ENCODE data around the gene CATSPERB. TPM values are rescaled to one million over a fixed set of nuclear protein-coding genes. Genes with fewer than 3 reads are reported as not detected.

The CATSPERB gene
- total and polyA plus RNA-seq, 9 of the 15 experiments (the other 6 are each of a cell fraction or from before 2014, with no cell fraction given): 0.05 to 1.4 (median 0.89) TPM

DNA sequence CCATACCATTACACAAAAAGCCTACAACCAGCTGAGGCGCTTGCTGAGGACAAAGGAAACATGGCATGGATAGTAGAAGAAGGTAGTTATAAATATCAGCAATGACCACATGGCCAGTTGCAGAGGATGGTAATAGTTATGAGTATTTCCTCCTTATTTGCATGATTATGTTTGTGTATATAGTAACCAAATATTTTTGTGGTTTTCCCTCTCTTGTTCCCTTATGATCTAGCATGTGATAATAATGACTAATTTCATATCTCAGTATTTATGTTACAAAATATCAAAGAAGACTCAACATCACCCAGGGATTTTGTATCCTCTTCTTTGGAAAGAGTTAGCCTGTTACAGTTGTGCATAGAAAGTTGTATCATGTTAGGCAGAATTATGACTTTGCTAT, 13.5 kb upstream of the CATSPERB start (continued):
- TF ChIP-seq RNF219 (CRISPR knock-in tag; IDR thresholded peaks at IDR 0.05) (no peak), CREB5 (CRISPR knock-in tag; IDR thresholded peaks at IDR 0.05) (no peak), TAL1 (IDR thresholded peaks at IDR 0.05) (no peak), ARID2 (IDR thresholded peaks at IDR 0.05) (no peak)

DNA sequence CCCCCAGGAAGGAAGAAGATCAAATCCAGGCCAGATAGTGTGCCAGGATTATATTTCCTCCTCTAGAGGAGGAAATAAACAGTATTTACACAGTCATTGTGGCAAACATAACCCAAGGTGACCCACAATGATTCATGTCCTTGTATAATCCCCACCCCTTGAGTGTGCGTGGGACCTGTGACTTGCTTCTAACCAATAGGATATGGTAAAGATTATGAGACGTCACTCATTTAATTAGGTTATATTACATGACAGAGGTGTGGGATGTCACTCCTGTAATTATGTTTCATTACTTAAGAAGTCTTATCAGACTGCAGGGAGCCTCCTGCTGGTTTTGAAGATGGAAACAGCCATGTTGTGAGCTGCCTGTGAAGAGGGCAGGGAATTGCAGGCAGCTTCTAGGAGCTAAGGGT, 12.2 kb upstream of the CATSPERB start:
- in situ Hi-C loops (cut with MboI): no loop called here
- no peak overlapping the region for H3K4me3 ChIP-seq
- WGBS (ENCODE audit: insufficient coverage, low coverage, missing lambda C conversion rate): 0% methylated on average over 2 of the region's 2 CpGs
- H3K27me3 ChIP-seq (ENCODE audit: control insufficient read depth in 2 of 2, insufficient read depth in 2 of 2, low read length in 2 of 2): no peaks in the 10 kb centered on the region
- no peak overlapping the region for H3K4me2 ChIP-seq (ENCODE audit: insufficient read depth, low read length)
- FAIRE-seq: no peak
- H3K36me3 ChIP-seq (ENCODE audit: control insufficient read depth, insufficient read depth, low read length): no peaks in the 10 kb centered on the region
- ChIA-PET CTCF (ENCODE audit: low intra/inter-chr PET ratio) (no interaction called here), POLR2A (interaction anchor here (0.7 kb wide), 1 partner anchor 169 kb away, joined by 3 read pairs; no protein-coding TSS in a partner anchor)
- no peaks in the 10 kb centered on the region for H3K9me1 ChIP-seq (ENCODE audit: control insufficient read depth, insufficient read depth, low read length)
- H3K9ac ChIP-seq (ENCODE audit: insufficient read depth in 1 of 2, low read depth in 2 of 2, low read length in 2 of 2): no peak overlapping the region
- intact Hi-C loops (cut with micrococcal nuclease): no loop called here
- H3K9me3 ChIP-seq (replicated peaks; ENCODE audit: control insufficient read depth, insufficient read depth, low read depth, low read length): no peaks in the 10 kb centered on the region
- H3K4me1 ChIP-seq (replicated peaks in 1 of 2; ENCODE audit: control insufficient read depth in 2 of 2, insufficient read depth in 2 of 2, low read length in 2 of 2): no peaks in the 10 kb centered on the region; a peak in 1 of 5 replicates
- DNase-seq (ENCODE audit: extremely low read depth in 1 of 4, low spot score in 3 of 4): peak in 2 of 4 experiments; percentile 6 to 13
- H2AFZ ChIP-seq (ENCODE audit: low read depth, low read length): no peak overlapping the region
- H3K79me2 ChIP-seq (ENCODE audit: control insufficient read depth, insufficient read depth, low read length): no peaks in the 10 kb centered on the region
- no TSS peak for BruUV-seq (replicated peaks)
- ATAC-seq: peak; percentile 61
- peak overlapping the region; percentile 45; the same call in 1 of the 3 replicates for H3K27ac ChIP-seq (ENCODE audit: extremely low read depth, low read depth, low read length)
- H4K20me1 ChIP-seq (replicated peaks; ENCODE audit: control insufficient read depth, insufficient read depth, low read length): no peaks in the 10 kb centered on the region
- TF ChIP-seq, protein P1, sequence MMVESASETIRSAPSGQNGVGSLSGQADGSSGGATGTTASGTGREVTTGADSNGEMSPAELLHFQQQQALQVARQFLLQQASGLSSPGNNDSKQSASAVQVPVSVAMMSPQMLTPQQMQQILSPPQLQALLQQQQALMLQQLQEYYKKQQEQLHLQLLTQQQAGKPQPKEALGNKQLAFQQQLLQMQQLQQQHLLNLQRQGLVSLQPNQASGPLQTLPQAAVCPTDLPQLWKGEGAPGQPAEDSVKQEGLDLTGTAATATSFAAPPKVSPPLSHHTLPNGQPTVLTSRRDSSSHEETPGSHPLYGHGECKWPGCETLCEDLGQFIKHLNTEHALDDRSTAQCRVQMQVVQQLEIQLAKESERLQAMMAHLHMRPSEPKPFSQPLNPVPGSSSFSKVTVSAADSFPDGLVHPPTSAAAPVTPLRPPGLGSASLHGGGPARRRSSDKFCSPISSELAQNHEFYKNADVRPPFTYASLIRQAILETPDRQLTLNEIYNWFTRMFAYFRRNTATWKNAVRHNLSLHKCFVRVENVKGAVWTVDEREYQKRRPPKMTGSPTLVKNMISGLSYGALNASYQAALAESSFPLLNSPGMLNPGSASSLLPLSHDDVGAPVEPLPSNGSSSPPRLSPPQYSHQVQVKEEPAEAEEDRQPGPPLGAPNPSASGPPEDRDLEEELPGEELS (CRISPR knock-in tag; IDR thresholded peaks at IDR 0.05; ENCODE audit: borderline replicate concordance): no peak
- no peak for TF ChIP-seq HOXB6 (CRISPR knock-in tag; IDR thresholded peaks at IDR 0.05; ENCODE audit: borderline replicate concordance)
- TF ChIP-seq FOXP1 (CRISPR knock-in tag; IDR thresholded peaks at IDR 0.05): no peak
- no peak for TF ChIP-seq MXD1 (CRISPR knock-in tag; IDR thresholded peaks at IDR 0.05; ENCODE audit: borderline replicate concordance, poor library complexity, severe bottlenecking)
- peak in 1 of 2 experiments; percentile 44; a peak in 1 of 4 replicates for TF ChIP-seq FOXA3 (CRISPR knock-in tag; conservative IDR thresholded peaks at IDR 0.05 in 1 of 2, IDR thresholded peaks at IDR 0.05 in 1 of 2)
- no peak for TF ChIP-seq ATF1 (CRISPR knock-in tag; IDR thresholded peaks at IDR 0.05)
- peak; percentile 51; the same call in 1 of the 2 replicates for TF ChIP-seq ATF1 (tag; IDR thresholded peaks at IDR 0.05)
- peak; percentile 56 to 57; a peak in 3 of 4 replicates for TF ChIP-seq NRF1 (conservative IDR thresholded peaks at IDR 0.05 in 1 of 2, IDR thresholded peaks at IDR 0.05 in 1 of 2)
- TF ChIP-seq, protein P2, sequence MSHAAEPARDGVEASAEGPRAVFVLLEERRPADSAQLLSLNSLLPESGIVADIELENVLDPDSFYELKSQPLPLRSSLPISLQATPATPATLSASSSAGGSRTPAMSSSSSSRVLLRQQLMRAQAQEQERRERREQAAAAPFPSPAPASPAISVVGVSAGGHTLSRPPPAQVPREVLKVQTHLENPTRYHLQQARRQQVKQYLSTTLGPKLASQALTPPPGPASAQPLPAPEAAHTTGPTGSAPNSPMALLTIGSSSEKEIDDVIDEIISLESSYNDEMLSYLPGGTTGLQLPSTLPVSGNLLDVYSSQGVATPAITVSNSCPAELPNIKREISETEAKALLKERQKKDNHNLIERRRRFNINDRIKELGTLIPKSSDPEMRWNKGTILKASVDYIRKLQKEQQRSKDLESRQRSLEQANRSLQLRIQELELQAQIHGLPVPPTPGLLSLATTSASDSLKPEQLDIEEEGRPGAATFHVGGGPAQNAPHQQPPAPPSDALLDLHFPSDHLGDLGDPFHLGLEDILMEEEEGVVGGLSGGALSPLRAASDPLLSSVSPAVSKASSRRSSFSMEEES (CRISPR knock-in tag; IDR thresholded peaks at IDR 0.05): no peak
